ENCODE data around the gene ZNF672. TPM values are rescaled to one million over a fixed set of nuclear protein-coding genes. Genes with fewer than 3 reads are reported as not detected.

The ZNF672 gene
- total and polyA plus RNA-seq, 2 of the 13 experiments (the other 11 are each of a cell fraction or from before 2014, with no cell fraction given): 17.2 to 22.9 TPM

GRCh38 chr1:248872752-248873408, 34.9 kb downstream of the ZNF672 start (continued):
- TF ChIP-seq UBTF (CRISPR knock-in tag; IDR thresholded peaks at IDR 0.05) (no peak), HNF1A (IDR thresholded peaks at IDR 0.05; ENCODE audit: low read depth) (no peak), HNF1A (CRISPR knock-in tag; IDR thresholded peaks at IDR 0.05; ENCODE audit: borderline replicate concordance) (0 out of 2 replicates have a peak, but pooled peaks have one; percentile 4), HCFC1 (IDR thresholded peaks at IDR 0.05; ENCODE audit: low read depth, low read length) (no peak), EHMT2 (IDR thresholded peaks at IDR 0.05; ENCODE audit: borderline replicate concordance, low read depth, low read length) (no peak), ZNF101 (CRISPR knock-in tag; IDR thresholded peaks at IDR 0.05; ENCODE audit: borderline replicate concordance, low read depth) (no peak), ZNF207 (IDR thresholded peaks at IDR 0.05; ENCODE audit: borderline replicate concordance) (no peak), ZNF614 (CRISPR knock-in tag; IDR thresholded peaks at IDR 0.05; ENCODE audit: borderline replicate concordance) (no peak), ISX (CRISPR knock-in tag; conservative IDR thresholded peaks at IDR 0.05) (no peak)
- TF ChIP-seq, protein P1, sequence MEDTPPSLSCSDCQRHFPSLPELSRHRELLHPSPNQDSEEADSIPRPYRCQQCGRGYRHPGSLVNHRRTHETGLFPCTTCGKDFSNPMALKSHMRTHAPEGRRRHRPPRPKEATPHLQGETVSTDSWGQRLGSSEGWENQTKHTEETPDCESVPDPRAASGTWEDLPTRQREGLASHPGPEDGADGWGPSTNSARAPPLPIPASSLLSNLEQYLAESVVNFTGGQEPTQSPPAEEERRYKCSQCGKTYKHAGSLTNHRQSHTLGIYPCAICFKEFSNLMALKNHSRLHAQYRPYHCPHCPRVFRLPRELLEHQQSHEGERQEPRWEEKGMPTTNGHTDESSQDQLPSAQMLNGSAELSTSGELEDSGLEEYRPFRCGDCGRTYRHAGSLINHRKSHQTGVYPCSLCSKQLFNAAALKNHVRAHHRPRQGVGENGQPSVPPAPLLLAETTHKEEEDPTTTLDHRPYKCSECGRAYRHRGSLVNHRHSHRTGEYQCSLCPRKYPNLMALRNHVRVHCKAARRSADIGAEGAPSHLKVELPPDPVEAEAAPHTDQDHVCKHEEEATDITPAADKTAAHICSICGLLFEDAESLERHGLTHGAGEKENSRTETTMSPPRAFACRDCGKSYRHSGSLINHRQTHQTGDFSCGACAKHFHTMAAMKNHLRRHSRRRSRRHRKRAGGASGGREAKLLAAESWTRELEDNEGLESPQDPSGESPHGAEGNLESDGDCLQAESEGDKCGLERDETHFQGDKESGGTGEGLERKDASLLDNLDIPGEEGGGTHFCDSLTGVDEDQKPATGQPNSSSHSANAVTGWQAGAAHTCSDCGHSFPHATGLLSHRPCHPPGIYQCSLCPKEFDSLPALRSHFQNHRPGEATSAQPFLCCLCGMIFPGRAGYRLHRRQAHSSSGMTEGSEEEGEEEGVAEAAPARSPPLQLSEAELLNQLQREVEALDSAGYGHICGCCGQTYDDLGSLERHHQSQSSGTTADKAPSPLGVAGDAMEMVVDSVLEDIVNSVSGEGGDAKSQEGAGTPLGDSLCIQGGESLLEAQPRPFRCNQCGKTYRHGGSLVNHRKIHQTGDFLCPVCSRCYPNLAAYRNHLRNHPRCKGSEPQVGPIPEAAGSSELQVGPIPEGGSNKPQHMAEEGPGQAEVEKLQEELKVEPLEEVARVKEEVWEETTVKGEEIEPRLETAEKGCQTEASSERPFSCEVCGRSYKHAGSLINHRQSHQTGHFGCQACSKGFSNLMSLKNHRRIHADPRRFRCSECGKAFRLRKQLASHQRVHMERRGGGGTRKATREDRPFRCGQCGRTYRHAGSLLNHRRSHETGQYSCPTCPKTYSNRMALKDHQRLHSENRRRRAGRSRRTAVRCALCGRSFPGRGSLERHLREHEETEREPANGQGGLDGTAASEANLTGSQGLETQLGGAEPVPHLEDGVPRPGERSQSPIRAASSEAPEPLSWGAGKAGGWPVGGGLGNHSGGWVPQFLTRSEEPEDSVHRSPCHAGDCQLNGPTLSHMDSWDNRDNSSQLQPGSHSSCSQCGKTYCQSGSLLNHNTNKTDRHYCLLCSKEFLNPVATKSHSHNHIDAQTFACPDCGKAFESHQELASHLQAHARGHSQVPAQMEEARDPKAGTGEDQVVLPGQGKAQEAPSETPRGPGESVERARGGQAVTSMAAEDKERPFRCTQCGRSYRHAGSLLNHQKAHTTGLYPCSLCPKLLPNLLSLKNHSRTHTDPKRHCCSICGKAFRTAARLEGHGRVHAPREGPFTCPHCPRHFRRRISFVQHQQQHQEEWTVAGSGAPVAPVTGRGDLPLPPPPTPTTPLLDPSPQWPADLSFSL (CRISPR knock-in tag; IDR thresholded peaks at IDR 0.05): no peak
- TF ChIP-seq, protein P2, sequence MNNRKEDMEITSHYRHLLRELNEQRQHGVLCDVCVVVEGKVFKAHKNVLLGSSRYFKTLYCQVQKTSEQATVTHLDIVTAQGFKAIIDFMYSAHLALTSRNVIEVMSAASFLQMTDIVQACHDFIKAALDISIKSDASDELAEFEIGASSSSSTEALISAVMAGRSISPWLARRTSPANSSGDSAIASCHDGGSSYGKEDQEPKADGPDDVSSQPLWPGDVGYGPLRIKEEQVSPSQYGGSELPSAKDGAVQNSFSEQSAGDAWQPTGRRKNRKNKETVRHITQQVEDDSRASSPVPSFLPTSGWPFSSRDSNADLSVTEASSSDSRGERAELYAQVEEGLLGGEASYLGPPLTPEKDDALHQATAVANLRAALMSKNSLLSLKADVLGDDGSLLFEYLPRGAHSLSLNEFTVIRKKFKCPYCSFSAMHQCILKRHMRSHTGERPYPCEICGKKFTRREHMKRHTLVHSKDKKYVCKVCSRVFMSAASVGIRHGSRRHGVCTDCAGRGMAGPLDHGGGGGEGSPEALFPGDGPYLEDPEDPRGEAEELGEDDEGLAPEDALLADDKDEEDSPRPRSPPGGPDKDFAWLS (CRISPR knock-in tag; IDR thresholded peaks at IDR 0.05; ENCODE audit: borderline replicate concordance): no peak
- TF ChIP-seq, protein P3, sequence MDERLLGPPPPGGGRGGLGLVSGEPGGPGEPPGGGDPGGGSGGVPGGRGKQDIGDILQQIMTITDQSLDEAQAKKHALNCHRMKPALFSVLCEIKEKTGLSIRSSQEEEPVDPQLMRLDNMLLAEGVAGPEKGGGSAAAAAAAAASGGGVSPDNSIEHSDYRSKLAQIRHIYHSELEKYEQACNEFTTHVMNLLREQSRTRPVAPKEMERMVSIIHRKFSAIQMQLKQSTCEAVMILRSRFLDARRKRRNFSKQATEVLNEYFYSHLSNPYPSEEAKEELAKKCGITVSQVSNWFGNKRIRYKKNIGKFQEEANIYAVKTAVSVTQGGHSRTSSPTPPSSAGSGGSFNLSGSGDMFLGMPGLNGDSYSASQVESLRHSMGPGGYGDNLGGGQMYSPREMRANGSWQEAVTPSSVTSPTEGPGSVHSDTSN (CRISPR knock-in tag; IDR thresholded peaks at IDR 0.05): no peak

Measured in HepG2 (cell line).